ENCODE measurements around the gene TRAPPC5. TPM values are rescaled to one million over a fixed set of nuclear protein-coding genes. Genes with fewer than 3 reads are reported as not detected.

Gene TRAPPC5
- total and polyA plus RNA-seq, 10 of the 15 experiments (the other 5 are each of a cell fraction or from before 2014, with no cell fraction given) = 4.2 to 210 (median 89.1) TPM

DNA sequence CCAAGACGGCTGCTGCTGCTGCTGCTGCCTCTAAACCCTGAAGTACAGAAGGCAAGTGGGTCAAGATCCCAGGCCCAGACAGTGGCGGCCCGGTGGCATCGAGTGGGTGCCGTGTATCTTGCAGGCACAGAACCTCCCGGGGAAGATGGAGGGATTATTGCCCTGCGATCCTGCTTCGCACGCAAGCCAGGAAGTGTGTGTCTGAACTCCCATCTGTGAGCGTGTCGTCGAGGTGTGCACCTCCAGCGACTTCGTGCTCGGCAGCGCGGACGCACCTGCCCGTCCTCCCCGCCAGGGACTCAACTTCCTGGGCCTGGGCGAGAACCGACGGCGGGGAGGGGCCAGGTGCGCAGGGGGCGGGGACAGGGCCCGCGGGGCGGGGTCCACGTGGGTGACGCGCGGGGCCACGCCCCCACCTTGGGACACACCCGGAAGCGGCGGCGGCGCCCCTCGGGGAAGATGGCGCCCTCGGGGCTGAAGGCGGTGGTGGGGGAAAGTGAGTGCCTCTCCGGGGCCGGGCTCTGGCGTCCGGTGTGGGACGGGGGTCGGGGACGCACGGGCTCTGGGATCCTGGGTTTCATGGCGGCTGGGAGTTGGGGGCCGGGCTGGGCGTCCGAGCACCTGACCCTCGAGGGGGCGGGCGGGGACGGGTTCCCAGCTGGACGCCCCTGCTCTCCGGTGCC lies 43.8 kb upstream of the TRAPPC5 start, which contains the start of gene STXBP2 (continued):
- TF ChIP-seq WRNIP1 (IDR thresholded peaks at IDR 0.05; ENCODE audit: borderline replicate concordance, low read depth, low read length) (no peak), STAT1 (conservative IDR thresholded peaks at IDR 0.05) (no peak), SUZ12 (IDR thresholded peaks at IDR 0.05; ENCODE audit: unreplicated experiment) (no peak), IRF4 (IDR thresholded peaks at IDR 0.05; ENCODE audit: low read depth, low read length) (no peak), NR2C1 (IDR thresholded peaks at IDR 0.05) (no peak), RCOR1 (conservative IDR thresholded peaks at IDR 0.05; ENCODE audit: low read depth, low read length) (no peak), DPF2 (IDR thresholded peaks at IDR 0.05) (no peak), HDGF (IDR thresholded peaks at IDR 0.05) (0 out of 2 replicates have a peak, but pooled peaks have one; percentile 48), MYB (IDR thresholded peaks at IDR 0.05; ENCODE audit: borderline replicate concordance, low read depth, low read length) (no peak), ZNF207 (IDR thresholded peaks at IDR 0.05; ENCODE audit: borderline replicate concordance) (no peak), LARP7 (IDR thresholded peaks at IDR 0.05) (0 out of 2 replicates have a peak, but pooled peaks have one; percentile 19), HDAC2 (IDR thresholded peaks at IDR 0.05) (no peak), SREBF2 (IDR thresholded peaks at IDR 0.05; ENCODE audit: low read length) (no peak), RAD21 (IDR thresholded peaks at IDR 0.05; ENCODE audit: insufficient read depth, low read depth, low read length) (no peak), IKZF1 (conservative IDR thresholded peaks at IDR 0.05) (peak; percentile 54), CREB1 (IDR thresholded peaks at IDR 0.05; ENCODE audit: low read depth) (peak; percentile 88), CHD4 (IDR thresholded peaks at IDR 0.05) (no peak), NRF1 (conservative IDR thresholded peaks at IDR 0.05; ENCODE audit: low read depth, low read length) (0 out of 2 replicates have a peak, but pooled peaks have one; percentile 22)
- TF ChIP-seq, protein P1, sequence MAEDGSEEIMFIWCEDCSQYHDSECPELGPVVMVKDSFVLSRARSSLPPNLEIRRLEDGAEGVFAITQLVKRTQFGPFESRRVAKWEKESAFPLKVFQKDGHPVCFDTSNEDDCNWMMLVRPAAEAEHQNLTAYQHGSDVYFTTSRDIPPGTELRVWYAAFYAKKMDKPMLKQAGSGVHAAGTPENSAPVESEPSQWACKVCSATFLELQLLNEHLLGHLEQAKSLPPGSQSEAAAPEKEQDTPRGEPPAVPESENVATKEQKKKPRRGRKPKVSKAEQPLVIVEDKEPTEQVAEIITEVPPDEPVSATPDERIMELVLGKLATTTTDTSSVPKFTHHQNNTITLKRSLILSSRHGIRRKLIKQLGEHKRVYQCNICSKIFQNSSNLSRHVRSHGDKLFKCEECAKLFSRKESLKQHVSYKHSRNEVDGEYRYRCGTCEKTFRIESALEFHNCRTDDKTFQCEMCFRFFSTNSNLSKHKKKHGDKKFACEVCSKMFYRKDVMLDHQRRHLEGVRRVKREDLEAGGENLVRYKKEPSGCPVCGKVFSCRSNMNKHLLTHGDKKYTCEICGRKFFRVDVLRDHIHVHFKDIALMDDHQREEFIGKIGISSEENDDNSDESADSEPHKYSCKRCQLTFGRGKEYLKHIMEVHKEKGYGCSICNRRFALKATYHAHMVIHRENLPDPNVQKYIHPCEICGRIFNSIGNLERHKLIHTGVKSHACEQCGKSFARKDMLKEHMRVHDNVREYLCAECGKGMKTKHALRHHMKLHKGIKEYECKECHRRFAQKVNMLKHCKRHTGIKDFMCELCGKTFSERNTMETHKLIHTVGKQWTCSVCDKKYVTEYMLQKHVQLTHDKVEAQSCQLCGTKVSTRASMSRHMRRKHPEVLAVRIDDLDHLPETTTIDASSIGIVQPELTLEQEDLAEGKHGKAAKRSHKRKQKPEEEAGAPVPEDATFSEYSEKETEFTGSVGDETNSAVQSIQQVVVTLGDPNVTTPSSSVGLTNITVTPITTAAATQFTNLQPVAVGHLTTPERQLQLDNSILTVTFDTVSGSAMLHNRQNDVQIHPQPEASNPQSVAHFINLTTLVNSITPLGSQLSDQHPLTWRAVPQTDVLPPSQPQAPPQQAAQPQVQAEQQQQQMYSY (CRISPR knock-in tag; IDR thresholded peaks at IDR 0.05) = no peak
- TF ChIP-seq, protein P2, sequence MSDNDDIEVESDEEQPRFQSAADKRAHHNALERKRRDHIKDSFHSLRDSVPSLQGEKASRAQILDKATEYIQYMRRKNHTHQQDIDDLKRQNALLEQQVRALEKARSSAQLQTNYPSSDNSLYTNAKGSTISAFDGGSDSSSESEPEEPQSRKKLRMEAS (IDR thresholded peaks at IDR 0.05; ENCODE audit: low read depth, low read length) = peak; percentile 94
- TF ChIP-seq, protein P3, sequence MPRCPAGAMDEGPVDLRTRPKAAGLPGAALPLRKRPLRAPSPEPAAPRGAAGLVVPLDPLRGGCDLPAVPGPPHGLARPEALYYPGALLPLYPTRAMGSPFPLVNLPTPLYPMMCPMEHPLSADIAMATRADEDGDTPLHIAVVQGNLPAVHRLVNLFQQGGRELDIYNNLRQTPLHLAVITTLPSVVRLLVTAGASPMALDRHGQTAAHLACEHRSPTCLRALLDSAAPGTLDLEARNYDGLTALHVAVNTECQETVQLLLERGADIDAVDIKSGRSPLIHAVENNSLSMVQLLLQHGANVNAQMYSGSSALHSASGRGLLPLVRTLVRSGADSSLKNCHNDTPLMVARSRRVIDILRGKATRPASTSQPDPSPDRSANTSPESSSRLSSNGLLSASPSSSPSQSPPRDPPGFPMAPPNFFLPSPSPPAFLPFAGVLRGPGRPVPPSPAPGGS (IDR thresholded peaks at IDR 0.05; ENCODE audit: borderline replicate concordance, insufficient read depth, low read depth, low read length, poor library complexity, severe bottlenecking) = no peak
- TF ChIP-seq, protein P4, sequence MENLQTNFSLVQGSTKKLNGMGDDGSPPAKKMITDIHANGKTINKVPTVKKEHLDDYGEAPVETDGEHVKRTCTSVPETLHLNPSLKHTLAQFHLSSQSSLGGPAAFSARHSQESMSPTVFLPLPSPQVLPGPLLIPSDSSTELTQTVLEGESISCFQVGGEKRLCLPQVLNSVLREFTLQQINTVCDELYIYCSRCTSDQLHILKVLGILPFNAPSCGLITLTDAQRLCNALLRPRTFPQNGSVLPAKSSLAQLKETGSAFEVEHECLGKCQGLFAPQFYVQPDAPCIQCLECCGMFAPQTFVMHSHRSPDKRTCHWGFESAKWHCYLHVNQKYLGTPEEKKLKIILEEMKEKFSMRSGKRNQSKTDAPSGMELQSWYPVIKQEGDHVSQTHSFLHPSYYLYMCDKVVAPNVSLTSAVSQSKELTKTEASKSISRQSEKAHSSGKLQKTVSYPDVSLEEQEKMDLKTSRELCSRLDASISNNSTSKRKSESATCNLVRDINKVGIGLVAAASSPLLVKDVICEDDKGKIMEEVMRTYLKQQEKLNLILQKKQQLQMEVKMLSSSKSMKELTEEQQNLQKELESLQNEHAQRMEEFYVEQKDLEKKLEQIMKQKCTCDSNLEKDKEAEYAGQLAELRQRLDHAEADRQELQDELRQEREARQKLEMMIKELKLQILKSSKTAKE (IDR thresholded peaks at IDR 0.05; ENCODE audit: low read depth, poor library complexity, severe bottlenecking) = no peak

Data from GM12878 (cell line).